ENCODE data around the gene NUP210.
"Not testable (repeated sequence)": the region's sequence is repeated elsewhere in the genome, so short reads cannot be mapped to it uniquely, and the experiment has no call there.

- TF ChIP-seq, protein P1, sequence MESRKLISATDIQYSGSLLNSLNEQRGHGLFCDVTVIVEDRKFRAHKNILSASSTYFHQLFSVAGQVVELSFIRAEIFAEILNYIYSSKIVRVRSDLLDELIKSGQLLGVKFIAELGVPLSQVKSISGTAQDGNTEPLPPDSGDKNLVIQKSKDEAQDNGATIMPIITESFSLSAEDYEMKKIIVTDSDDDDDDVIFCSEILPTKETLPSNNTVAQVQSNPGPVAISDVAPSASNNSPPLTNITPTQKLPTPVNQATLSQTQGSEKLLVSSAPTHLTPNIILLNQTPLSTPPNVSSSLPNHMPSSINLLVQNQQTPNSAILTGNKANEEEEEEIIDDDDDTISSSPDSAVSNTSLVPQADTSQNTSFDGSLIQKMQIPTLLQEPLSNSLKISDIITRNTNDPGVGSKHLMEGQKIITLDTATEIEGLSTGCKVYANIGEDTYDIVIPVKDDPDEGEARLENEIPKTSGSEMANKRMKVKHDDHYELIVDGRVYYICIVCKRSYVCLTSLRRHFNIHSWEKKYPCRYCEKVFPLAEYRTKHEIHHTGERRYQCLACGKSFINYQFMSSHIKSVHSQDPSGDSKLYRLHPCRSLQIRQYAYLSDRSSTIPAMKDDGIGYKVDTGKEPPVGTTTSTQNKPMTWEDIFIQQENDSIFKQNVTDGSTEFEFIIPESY (IDR thresholded peaks at IDR 0.05) = not testable (repeated sequence)
- TF ChIP-seq YY1 (IDR thresholded peaks at IDR 0.05); CTCF (IDR thresholded peaks at IDR 0.05; ENCODE audit: low read depth, low read length, missing input control); GABPA (IDR thresholded peaks at IDR 0.05 in 1 of 2, conservative IDR thresholded peaks at IDR 0.05 in 1 of 2): not testable (repeated sequence)
- TF ChIP-seq, protein P2, sequence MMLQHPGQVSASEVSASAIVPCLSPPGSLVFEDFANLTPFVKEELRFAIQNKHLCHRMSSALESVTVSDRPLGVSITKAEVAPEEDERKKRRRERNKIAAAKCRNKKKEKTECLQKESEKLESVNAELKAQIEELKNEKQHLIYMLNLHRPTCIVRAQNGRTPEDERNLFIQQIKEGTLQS (IDR thresholded peaks at IDR 0.05) = not testable (repeated sequence)
Observed at GRCh38 chr3:13442882-13443281, 22.8 kb upstream of the NUP210 start.

Data from liver (tissue), 3 donors.